PC-9 (cell line): ENCODE measurements around the gene SORD.
"Not testable (repeated sequence)": the region's sequence is repeated elsewhere in the genome, so short reads cannot be mapped to it uniquely, and the experiment has no call there.

Source experiments
- EZH2 ChIP-seq: fragments of 200-600 bp; sonication (generic); IDR thresholded peaks from 2 replicates; pipeline ENCODE4 v1.8.0; 2017; ENCODE audit warnings: antibody characterized with exemption, low read depth
- TF ChIP-seq, protein P1 (sequence below): fragments of 200-600 bp; sonication (generic); conservative IDR thresholded peaks from 2 replicates; pipeline ENCODE4 v1.6.1; 2017; ENCODE audit warnings: mixed run types, antibody characterized with exemption, mild to moderate bottlenecking, moderate library complexity

DNA sequence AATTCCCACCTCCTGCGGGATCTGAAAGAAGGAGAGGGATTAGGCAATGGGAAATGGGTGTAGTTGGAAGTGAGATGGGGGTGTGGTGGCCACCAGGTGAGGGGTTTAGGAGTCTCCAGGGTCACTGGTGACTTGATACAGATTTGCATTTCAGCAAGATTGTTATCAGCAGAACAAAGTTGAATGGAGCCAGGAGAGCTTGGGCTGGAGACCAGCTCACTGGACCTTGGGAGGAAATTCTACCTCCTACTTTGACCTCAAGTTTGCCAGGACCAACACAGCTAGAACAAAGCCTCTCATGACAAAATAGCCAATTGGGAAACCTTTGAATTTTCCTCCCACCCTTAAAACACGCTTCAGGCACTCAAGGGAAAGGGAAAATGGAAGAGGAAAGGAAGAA is 9.5 kb downstream of the SORD start:
- TF ChIP-seq, protein P1, sequence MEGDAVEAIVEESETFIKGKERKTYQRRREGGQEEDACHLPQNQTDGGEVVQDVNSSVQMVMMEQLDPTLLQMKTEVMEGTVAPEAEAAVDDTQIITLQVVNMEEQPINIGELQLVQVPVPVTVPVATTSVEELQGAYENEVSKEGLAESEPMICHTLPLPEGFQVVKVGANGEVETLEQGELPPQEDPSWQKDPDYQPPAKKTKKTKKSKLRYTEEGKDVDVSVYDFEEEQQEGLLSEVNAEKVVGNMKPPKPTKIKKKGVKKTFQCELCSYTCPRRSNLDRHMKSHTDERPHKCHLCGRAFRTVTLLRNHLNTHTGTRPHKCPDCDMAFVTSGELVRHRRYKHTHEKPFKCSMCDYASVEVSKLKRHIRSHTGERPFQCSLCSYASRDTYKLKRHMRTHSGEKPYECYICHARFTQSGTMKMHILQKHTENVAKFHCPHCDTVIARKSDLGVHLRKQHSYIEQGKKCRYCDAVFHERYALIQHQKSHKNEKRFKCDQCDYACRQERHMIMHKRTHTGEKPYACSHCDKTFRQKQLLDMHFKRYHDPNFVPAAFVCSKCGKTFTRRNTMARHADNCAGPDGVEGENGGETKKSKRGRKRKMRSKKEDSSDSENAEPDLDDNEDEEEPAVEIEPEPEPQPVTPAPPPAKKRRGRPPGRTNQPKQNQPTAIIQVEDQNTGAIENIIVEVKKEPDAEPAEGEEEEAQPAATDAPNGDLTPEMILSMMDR, result not testable (repeated sequence)
- TF ChIP-seq EZH2, result not testable (repeated sequence)
